ENCODE data around the gene NOC2L.

NOC2L gene

DNA sequence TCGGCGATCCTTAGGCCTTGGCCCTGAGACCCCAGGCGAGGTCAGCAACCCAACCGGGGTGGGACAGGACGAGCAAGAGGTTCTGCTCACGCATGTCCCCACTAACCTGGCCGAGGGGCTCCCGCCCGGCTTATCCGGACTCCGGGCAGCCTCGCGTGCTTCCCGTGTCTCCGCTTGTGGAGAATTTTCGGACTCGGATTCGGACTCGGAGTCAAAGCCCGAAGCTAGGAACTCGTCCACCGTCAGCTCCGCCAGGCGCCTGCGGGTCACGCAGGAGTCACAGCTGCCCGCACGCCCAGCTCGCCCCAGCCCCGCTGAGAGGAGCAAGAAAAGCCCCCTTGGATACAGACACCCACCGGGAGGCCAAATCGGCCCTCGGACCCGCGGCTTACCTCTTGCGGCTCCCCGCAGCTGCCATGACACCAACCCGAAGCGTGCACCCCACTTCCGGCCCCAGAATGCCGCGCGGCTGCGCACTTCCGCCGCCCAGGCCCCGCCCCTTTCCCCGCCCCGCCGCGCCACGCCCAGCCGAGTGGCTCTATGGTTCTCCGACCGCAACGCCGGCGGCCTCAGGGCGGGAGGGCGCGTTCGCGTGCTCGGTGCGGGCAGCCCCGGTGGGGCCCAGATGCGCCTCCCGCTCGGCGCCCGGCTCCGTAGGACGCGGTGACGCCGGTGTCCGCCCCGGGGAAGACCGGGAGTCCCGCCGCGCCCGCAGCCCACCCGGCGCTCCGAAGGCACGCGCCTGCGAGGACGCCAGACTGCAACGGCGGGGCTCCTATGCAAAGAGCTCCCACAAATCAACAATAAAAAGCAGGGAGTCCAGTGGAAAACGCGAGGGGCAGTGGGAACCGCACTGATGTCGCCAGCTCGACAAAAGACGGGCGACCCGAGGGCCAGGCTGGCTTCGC lies at the start of gene NOC2L:
TSS of gene NOC2L (minus strand) at position 434 of the 908 bp plus-strand sequence. CDS start at position 418, 16 bp downstream.
- peaks cover 16% of the 10 kb centered on the region for H3K36me3 Mint-ChIP-seq (ENCODE audit: low read depth)
- DNase-seq (ENCODE audit: low spot score), result peak; percentile 90
- no peaks in the 10 kb centered on the region for H3K27me3 Mint-ChIP-seq (ENCODE audit: low read depth)
- peaks cover 7% of the 10 kb centered on the region for H3K4me1 Mint-ChIP-seq (ENCODE audit: low read depth)
- peak within 1 kb of the TSS; percentile 94 for H3K4me3 Mint-ChIP-seq
- H3K27ac Mint-ChIP-seq, result peak within 1 kb of the TSS; percentile 86
- no peaks in the 10 kb centered on the region for H3K9me3 Mint-ChIP-seq

- H3K4me3 Mint-ChIP-seq, result no peak overlapping the region
- no peak overlapping the region for H3K27ac Mint-ChIP-seq
- peaks cover 33% of the 10 kb centered on the region for H3K27me3 Mint-ChIP-seq (ENCODE audit: low read depth)
- H3K4me1 Mint-ChIP-seq (ENCODE audit: low read depth), result peaks cover 10% of the 10 kb centered on the region
- DNase-seq (ENCODE audit: low spot score), result no peak
- H3K36me3 Mint-ChIP-seq (ENCODE audit: low read depth), result no peaks in the 10 kb centered on the region
- H3K9me3 Mint-ChIP-seq, result no peaks in the 10 kb centered on the region
Observed at GRCh38 chr1:1006305-1007159, 47.5 kb upstream of the NOC2L start.

GRCh38 chr1:1005774-1006304 lies 46.8 kb upstream of the NOC2L start:
- Mint-ChIP-seq H3K36me3 (ENCODE audit: low read depth) (no peaks in the 10 kb centered on the region), H3K9me3 (no peaks in the 10 kb centered on the region), H3K27ac (no peak overlapping the region), H3K27me3 (ENCODE audit: low read depth) (peaks cover 33% of the 10 kb centered on the region), H3K4me3 (no peak overlapping the region), H3K4me1 (ENCODE audit: low read depth) (peaks cover 10% of the 10 kb centered on the region)
- no peak for DNase-seq (ENCODE audit: low spot score)

- DNase-seq (ENCODE audit: low spot score), result no peak
- H3K4me3 Mint-ChIP-seq, result peak overlapping the region; percentile 28
- H3K27me3 Mint-ChIP-seq (ENCODE audit: low read depth), result peaks cover 35% of the 10 kb centered on the region
- H3K9me3 Mint-ChIP-seq, result no peaks in the 10 kb centered on the region
- H3K4me1 Mint-ChIP-seq (ENCODE audit: low read depth), result peaks cover 12% of the 10 kb centered on the region
- H3K36me3 Mint-ChIP-seq (ENCODE audit: low read depth), result no peaks in the 10 kb centered on the region
- no peak overlapping the region for H3K27ac Mint-ChIP-seq
Observed at GRCh38 chr1:1004780-1005697, 46.0 kb upstream of the NOC2L start.

DNA sequence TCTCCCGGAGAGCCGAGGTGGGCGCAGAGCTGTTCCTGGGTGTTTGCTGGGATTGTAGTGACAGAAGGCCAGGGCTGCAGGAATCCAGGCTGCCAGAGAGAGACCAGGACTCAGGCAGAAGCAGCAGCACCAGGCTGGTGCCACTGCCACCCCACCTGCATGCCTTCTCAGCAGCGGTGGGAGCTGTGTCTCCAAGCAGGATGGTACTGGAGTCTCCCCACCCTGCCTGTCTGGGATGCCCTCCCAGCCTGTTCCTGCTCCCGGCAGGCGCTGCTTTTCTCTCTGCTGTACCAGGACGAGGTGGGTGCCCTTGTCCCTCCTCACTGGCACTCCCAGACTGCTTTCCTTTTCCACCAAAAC lies 45.3 kb upstream of the NOC2L start:
- H3K4me3 Mint-ChIP-seq, result peak overlapping the region; percentile 28
- no peak overlapping the region for H3K27ac Mint-ChIP-seq
- peaks cover 12% of the 10 kb centered on the region for H3K4me1 Mint-ChIP-seq (ENCODE audit: low read depth)

GRCh38 chr1:1003618-1004419 lies 44.8 kb upstream of the NOC2L start:
- DNase-seq (ENCODE audit: low spot score), result no peak
- no peaks in the 10 kb centered on the region for H3K9me3 Mint-ChIP-seq
- peaks cover 34% of the 10 kb centered on the region for H3K27me3 Mint-ChIP-seq (ENCODE audit: low read depth)
- H3K4me1 Mint-ChIP-seq (ENCODE audit: low read depth), result peaks cover 12% of the 10 kb centered on the region
- H3K36me3 Mint-ChIP-seq (ENCODE audit: low read depth), result no peaks in the 10 kb centered on the region
- no peak overlapping the region for H3K4me3 Mint-ChIP-seq
- no peak overlapping the region for H3K27ac Mint-ChIP-seq

More for the DNA sequence above, 45.3 kb upstream of the NOC2L start:
- DNase-seq (ENCODE audit: low spot score), result no peak
- Mint-ChIP-seq H3K36me3 (ENCODE audit: low read depth) (no peaks in the 10 kb centered on the region), H3K27me3 (ENCODE audit: low read depth) (peaks cover 37% of the 10 kb centered on the region), H3K9me3 (no peaks in the 10 kb centered on the region)

DNA sequence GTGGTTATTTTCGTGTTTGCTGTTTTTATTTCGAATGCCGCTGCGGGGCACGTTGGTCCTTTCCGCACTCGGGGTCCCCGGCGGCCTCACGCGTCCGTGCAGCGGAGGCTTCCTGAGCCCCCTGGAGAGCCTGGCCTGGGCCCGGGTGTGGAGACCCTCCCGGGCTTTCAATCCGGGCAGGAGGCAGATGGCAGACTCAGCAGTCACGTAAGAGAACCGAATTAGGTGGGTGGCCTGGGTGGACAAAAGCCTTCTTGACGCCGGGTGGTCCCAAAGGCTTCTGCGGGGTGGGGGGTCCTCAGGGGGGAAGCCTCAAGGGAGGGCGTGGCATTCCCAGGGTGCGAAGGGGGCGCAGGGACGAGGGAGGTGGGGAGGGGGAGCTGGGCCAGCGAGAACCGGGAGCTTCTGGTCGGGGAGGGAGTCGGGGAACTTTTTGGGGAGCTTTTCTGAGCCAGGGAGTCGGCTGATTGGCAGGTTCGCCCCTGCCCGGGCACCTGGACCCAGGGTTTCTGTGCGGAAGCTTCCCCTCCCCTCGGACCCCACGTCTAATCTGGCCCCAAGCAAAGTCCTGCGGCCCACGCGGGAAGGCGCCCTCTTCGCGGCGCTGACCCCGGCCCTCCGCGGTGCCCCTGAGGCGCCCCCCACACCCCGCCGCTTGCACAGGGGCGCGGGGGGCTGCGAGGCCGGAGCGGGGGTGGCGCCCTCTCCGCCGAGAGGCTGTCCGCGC lies 42.2 kb upstream of the NOC2L start:
- Mint-ChIP-seq H3K27me3 (ENCODE audit: low read depth) (peaks cover 34% of the 10 kb centered on the region), H3K36me3 (ENCODE audit: low read depth) (no peaks in the 10 kb centered on the region), H3K27ac (no peak overlapping the region), H3K4me3 (peak overlapping the region; percentile 5), H3K4me1 (ENCODE audit: low read depth) (peaks cover 12% of the 10 kb centered on the region), H3K9me3 (no peaks in the 10 kb centered on the region)
- DNase-seq (ENCODE audit: low spot score), result no peak

GRCh38 chr1:1000357-1001056 lies 41.5 kb upstream of the NOC2L start:
- Mint-ChIP-seq H3K4me1 (ENCODE audit: low read depth) (peaks cover 14% of the 10 kb centered on the region), H3K9me3 (no peaks in the 10 kb centered on the region), H3K27ac (peak overlapping the region; percentile 73), H3K4me3 (peak overlapping the region; percentile 68), H3K36me3 (ENCODE audit: low read depth) (no peaks in the 10 kb centered on the region), H3K27me3 (ENCODE audit: low read depth) (peaks cover 39% of the 10 kb centered on the region)
- DNase-seq (ENCODE audit: low spot score), result peak; percentile 51

GRCh38 chr1:999725-1000356 lies 40.8 kb upstream of the NOC2L start, which contains the start of gene HES4:
Gene HES4, minus strand, starts transcription at chr1:1000097. Its CDS starts 124 bp downstream, at chr1:999973.
- H3K27me3 Mint-ChIP-seq (ENCODE audit: low read depth), result peaks cover 39% of the 10 kb centered on the region
- DNase-seq (ENCODE audit: low spot score), result peak; percentile 70
- peak within 1 kb of the TSS; percentile 73 for H3K27ac Mint-ChIP-seq
- peaks cover 8% of the 10 kb centered on the region for H3K4me1 Mint-ChIP-seq (ENCODE audit: low read depth)
- H3K9me3 Mint-ChIP-seq, result no peaks in the 10 kb centered on the region
- H3K36me3 Mint-ChIP-seq (ENCODE audit: low read depth), result no peaks in the 10 kb centered on the region
- H3K4me3 Mint-ChIP-seq, result peak within 1 kb of the TSS; percentile 68

DNA sequence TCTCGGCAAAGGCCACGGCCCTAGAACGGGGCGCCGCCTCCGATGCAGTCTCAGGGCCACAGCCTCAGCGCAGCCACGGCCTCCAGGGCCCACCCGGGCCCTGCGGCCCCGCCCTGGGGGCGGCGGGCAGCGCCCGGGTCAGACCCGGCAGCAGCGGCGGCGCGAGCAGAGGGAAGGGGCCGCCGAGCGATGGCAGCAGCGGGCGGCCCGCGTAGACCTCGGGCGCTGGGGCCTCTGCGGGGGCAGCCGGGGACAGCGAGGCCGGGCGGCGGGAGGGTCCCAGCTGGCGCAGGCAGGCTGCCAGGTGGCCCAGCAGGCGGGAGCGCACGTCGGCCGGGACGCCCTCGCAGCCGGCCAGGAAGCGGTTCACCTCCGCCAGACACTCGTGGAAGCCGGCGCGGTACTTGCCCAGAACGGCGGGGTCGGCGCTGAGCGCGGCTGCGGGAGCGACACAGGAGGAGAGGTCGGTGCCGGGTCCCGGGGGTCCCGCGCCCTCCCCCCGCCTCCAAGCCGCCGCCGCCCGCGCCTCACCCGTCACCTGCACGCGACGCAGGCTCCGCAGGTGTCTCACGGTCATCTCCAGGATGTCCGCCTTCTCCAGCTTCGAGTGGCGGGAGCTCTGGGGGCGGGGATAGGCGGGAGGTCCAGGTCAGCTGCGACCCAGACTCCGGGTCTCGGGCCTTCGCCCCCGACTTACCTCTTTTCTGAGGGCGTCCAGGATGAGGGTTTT lies 40.1 kb upstream of the NOC2L start:
- peaks cover 4% of the 10 kb centered on the region for H3K4me1 Mint-ChIP-seq (ENCODE audit: low read depth)
- H3K36me3 Mint-ChIP-seq (ENCODE audit: low read depth), result no peaks in the 10 kb centered on the region
- H3K27me3 Mint-ChIP-seq (ENCODE audit: low read depth), result peaks cover 39% of the 10 kb centered on the region
- no peak for DNase-seq (ENCODE audit: low spot score)
- no peaks in the 10 kb centered on the region for H3K9me3 Mint-ChIP-seq
- H3K4me3 Mint-ChIP-seq, result no peak overlapping the region
- H3K27ac Mint-ChIP-seq, result no peak overlapping the region

DNA sequence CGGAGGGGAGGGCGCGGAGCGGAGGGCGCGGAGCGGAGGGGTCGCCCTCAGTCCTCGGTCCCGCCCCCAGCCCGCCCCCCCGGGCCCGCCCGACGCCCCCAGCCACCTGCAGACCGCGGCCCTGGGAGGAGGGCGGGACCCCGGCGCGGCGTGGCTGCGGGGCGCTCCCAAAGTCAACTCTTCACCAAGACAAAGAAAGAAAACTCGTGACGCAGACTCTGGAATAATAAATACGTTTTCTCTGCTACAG lies 39.6 kb upstream of the NOC2L start:
- Mint-ChIP-seq H3K27me3 (ENCODE audit: low read depth) (peaks cover 39% of the 10 kb centered on the region), H3K9me3 (no peaks in the 10 kb centered on the region), H3K4me1 (ENCODE audit: low read depth) (peaks cover 4% of the 10 kb centered on the region), H3K27ac (no peak overlapping the region), H3K36me3 (ENCODE audit: low read depth) (no peaks in the 10 kb centered on the region), H3K4me3 (no peak overlapping the region)
- no peak for DNase-seq (ENCODE audit: low spot score)

All from T-helper 2 cell treated with Interferon-gamma antibody and Interleukin-4, amounts not matched to agents 5 μg/mL and 100 μg/mL, for 36 hours (primary cell).